ENCODE measurements around the gene MYADML2.

MYADML2 gene, protein sequence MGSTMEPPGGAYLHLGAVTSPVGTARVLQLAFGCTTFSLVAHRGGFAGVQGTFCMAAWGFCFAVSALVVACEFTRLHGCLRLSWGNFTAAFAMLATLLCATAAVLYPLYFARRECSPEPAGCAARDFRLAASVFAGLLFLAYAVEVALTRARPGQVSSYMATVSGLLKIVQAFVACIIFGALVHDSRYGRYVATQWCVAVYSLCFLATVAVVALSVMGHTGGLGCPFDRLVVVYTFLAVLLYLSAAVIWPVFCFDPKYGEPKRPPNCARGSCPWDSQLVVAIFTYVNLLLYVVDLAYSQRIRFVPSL

DNA sequence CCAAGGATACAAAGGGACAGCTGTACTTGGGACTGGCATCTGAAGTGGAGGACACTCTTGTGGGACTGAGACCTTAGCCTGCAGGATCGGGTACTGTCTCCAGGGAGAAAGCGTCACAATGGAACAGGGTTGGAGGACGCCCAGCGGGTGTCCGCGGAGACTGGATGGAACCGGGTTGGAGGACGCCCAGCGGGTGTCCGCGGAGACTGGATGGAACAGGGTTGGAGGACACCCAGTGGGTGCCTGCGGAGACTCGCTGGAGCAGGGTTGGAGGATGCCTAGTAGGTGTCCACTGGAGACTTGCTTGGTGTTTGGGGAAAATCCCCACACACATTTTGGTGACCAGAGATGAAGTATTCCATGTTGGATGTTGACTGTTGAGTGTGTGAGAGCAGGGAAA is at the start of gene MYADML2:
MYADML2 (minus strand) TSS at position 45 of the 400 bp plus-strand sequence. CDS start 5,492 bp downstream, outside the sequence.
- TF ChIP-seq YY1 (IDR thresholded peaks at IDR 0.05; ENCODE audit: low read depth) (no peak), ZBTB7A (IDR thresholded peaks at IDR 0.05; ENCODE audit: low read depth) (no peak)

DNA sequence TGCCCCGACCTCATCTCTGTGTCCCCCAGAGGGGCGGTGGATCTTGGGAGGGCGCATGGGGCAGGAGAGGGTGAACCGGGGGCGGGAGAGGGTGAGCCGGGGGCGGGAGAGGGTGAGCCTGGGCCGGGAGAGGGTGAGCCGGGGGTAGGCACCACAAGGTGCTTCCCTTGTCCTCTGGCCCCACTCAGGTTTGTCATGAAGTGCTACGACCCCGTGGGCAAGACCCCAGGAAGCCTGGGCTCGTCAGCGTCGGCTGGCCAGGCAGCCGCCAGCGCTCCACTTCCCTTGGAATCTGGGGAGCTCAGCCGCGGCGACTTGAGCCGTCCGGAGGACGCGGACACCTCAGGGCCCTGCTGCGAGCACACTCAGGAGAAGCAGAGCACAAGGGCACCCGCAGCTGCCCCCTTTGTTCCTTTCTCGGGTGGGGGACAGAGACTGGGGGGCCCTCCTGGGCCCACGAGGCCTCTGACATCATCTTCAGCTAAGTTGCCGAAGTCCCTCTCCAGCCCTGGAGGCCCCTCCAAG is 49.3 kb upstream of the MYADML2 start:
- TF ChIP-seq, protein P1, sequence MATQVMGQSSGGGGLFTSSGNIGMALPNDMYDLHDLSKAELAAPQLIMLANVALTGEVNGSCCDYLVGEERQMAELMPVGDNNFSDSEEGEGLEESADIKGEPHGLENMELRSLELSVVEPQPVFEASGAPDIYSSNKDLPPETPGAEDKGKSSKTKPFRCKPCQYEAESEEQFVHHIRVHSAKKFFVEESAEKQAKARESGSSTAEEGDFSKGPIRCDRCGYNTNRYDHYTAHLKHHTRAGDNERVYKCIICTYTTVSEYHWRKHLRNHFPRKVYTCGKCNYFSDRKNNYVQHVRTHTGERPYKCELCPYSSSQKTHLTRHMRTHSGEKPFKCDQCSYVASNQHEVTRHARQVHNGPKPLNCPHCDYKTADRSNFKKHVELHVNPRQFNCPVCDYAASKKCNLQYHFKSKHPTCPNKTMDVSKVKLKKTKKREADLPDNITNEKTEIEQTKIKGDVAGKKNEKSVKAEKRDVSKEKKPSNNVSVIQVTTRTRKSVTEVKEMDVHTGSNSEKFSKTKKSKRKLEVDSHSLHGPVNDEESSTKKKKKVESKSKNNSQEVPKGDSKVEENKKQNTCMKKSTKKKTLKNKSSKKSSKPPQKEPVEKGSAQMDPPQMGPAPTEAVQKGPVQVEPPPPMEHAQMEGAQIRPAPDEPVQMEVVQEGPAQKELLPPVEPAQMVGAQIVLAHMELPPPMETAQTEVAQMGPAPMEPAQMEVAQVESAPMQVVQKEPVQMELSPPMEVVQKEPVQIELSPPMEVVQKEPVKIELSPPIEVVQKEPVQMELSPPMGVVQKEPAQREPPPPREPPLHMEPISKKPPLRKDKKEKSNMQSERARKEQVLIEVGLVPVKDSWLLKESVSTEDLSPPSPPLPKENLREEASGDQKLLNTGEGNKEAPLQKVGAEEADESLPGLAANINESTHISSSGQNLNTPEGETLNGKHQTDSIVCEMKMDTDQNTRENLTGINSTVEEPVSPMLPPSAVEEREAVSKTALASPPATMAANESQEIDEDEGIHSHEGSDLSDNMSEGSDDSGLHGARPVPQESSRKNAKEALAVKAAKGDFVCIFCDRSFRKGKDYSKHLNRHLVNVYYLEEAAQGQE (IDR thresholded peaks at IDR 0.05; ENCODE audit: low read depth) = no peak
- no peak for TF ChIP-seq TEAD4 (IDR thresholded peaks at IDR 0.05)
- TF ChIP-seq, protein P2, sequence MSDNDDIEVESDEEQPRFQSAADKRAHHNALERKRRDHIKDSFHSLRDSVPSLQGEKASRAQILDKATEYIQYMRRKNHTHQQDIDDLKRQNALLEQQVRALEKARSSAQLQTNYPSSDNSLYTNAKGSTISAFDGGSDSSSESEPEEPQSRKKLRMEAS (IDR thresholded peaks at IDR 0.05) = no peak
- no peak for TF ChIP-seq ZBTB7A (IDR thresholded peaks at IDR 0.05; ENCODE audit: low read depth)
- TF ChIP-seq RAD21 (IDR thresholded peaks at IDR 0.05; ENCODE audit: low read depth) = no peak
- TF ChIP-seq CEBPB (IDR thresholded peaks at IDR 0.05) = no peak
- no peak for TF ChIP-seq EGR1 (IDR thresholded peaks at IDR 0.05)
- no peak for TF ChIP-seq EP300 (IDR thresholded peaks at IDR 0.05; ENCODE audit: borderline replicate concordance)
- TF ChIP-seq TCF12 (IDR thresholded peaks at IDR 0.05; ENCODE audit: low read depth) = no peak
- no peak for TF ChIP-seq NFIC (IDR thresholded peaks at IDR 0.05)
- no peak for TF ChIP-seq CREB1 (IDR thresholded peaks at IDR 0.05; ENCODE audit: low read depth)
- TF ChIP-seq YY1 (IDR thresholded peaks at IDR 0.05; ENCODE audit: low read depth) = no peak
- TF ChIP-seq, protein P3, sequence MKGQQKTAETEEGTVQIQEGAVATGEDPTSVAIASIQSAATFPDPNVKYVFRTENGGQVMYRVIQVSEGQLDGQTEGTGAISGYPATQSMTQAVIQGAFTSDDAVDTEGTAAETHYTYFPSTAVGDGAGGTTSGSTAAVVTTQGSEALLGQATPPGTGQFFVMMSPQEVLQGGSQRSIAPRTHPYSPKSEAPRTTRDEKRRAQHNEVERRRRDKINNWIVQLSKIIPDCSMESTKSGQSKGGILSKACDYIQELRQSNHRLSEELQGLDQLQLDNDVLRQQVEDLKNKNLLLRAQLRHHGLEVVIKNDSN (IDR thresholded peaks at IDR 0.05) = no peak
- TF ChIP-seq FOXM1 (IDR thresholded peaks at IDR 0.05; ENCODE audit: borderline replicate concordance, low read depth) = no peak
- no peak for TF ChIP-seq TAF1 (IDR thresholded peaks at IDR 0.05; ENCODE audit: low read depth)

DNA sequence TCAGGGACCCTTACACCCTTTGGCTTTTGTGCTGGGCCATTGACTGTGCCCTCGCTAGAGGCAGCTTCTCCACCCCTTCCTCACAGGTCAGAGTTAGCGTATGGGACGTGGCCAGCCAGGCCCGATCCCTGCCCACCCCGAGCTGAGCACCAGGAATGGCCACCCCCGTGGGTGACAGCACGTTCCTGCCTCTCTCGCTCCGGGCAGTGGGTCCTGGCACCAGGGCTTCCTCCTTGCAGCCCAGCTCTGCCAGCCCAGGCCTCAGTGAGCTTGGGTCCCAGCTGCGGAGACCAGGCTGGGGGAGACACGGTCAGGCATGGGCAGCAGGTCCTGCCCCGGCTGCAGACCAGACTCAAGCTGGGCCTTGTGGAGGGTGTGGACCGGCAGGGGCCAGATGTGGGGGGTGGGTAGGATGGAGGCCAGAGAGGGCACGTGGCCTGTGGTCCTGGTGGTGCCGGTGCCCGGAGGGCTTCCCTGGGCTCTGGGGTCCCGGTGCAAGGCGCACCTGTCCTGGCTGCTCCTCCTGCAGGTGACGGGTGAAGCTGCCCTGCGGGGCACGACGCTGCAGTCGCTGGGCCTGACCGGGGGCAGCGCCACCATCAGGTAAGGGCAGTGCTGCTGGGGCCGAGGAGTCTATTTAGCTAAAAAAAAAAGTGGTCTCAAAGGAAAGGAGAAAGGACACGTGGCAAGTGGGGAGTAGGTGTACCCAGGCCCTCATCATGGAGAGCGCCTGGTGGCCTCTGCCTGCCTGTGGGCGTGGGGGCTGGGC is 48.6 kb upstream of the MYADML2 start:
- TF ChIP-seq EP300 (IDR thresholded peaks at IDR 0.05; ENCODE audit: borderline replicate concordance) (no peak), CREB1 (IDR thresholded peaks at IDR 0.05; ENCODE audit: low read depth) (no peak), RAD21 (IDR thresholded peaks at IDR 0.05; ENCODE audit: low read depth) (no peak), EGR1 (IDR thresholded peaks at IDR 0.05) (no peak), ZBTB7A (IDR thresholded peaks at IDR 0.05; ENCODE audit: low read depth) (no peak), TAF1 (IDR thresholded peaks at IDR 0.05; ENCODE audit: low read depth) (no peak), TEAD4 (IDR thresholded peaks at IDR 0.05) (no peak), CEBPB (IDR thresholded peaks at IDR 0.05) (no peak), NFIC (IDR thresholded peaks at IDR 0.05) (no peak), FOXM1 (IDR thresholded peaks at IDR 0.05; ENCODE audit: borderline replicate concordance, low read depth) (no peak)
- TF ChIP-seq, protein P1 (IDR thresholded peaks at IDR 0.05; ENCODE audit: low read depth) = no peak
- TF ChIP-seq, protein P2 (IDR thresholded peaks at IDR 0.05) = no peak
- TF ChIP-seq, protein P3 (IDR thresholded peaks at IDR 0.05) = no peak

DNA sequence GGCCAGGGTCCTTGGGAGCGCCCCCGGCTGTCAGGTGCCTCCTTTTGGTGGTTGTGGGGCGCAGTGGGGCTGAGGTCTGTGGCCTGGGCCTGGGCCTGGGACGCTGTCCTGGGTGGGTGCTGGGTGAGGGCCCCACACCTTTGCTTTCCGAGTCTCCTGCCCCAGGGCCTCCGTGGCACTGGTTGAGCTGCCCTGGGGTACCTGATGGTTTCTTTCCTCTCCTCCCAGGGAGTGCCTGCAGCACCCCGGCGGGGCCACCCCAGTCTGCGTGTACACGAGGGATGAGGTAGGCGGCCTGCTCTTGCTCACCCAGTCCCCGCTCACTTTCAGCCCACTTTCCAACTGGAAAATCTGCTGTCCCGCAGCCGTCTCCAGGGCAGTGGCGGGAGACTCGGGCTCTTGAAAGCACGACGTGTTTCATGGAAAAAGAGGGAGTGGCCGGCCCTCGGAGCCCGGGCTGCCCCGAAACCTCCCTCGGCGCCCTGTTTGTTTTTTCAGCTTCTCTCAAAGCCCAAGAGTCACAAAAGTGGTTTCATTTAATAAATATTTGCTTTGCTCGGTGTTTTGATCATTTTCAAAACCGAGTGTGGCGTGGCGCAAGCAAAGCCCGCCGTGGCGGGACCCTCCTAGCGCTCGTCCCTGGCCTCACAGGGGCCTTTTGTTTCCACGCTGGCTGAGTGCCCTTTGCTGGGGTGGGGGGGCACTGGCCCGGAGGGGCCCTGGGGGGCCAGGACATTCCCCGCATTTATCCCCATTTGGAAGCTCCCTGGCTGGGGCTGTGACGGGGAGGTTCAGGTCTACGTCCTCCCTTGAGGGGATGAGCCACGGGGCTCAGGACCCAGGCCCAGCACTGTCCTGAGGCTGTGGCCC is 47.8 kb upstream of the MYADML2 start:
- TF ChIP-seq ZBTB7A (IDR thresholded peaks at IDR 0.05; ENCODE audit: low read depth) = no peak
- TF ChIP-seq, protein P2 (IDR thresholded peaks at IDR 0.05) = no peak
- TF ChIP-seq TEAD4 (IDR thresholded peaks at IDR 0.05) = no peak
- no peak for TF ChIP-seq YY1 (IDR thresholded peaks at IDR 0.05; ENCODE audit: low read depth)
- TF ChIP-seq EP300 (IDR thresholded peaks at IDR 0.05; ENCODE audit: borderline replicate concordance) = no peak
- TF ChIP-seq FOXM1 (IDR thresholded peaks at IDR 0.05; ENCODE audit: borderline replicate concordance, low read depth) = no peak
- TF ChIP-seq, protein P3 (IDR thresholded peaks at IDR 0.05) = no peak
- TF ChIP-seq CEBPB (IDR thresholded peaks at IDR 0.05) = no peak
- no peak for TF ChIP-seq NFIC (IDR thresholded peaks at IDR 0.05)
- TF ChIP-seq CREB1 (IDR thresholded peaks at IDR 0.05; ENCODE audit: low read depth) = no peak
- TF ChIP-seq TAF1 (IDR thresholded peaks at IDR 0.05; ENCODE audit: low read depth) = no peak
- TF ChIP-seq RAD21 (IDR thresholded peaks at IDR 0.05; ENCODE audit: low read depth) = no peak
- TF ChIP-seq TCF12 (IDR thresholded peaks at IDR 0.05; ENCODE audit: low read depth) = no peak
- TF ChIP-seq, protein P1 (IDR thresholded peaks at IDR 0.05; ENCODE audit: low read depth) = no peak
- TF ChIP-seq EGR1 (IDR thresholded peaks at IDR 0.05) = no peak
